ENCODE results near the gene CHST8.

The CHST8 gene

GRCh38 chr19:33748231-33748630, 126.5 kb downstream of the CHST8 start:
- DNase-seq: no peak

- no peak for DNase-seq
Measured at GRCh38 chr19:33749016-33749415, 127.3 kb downstream of the CHST8 start.

GRCh38 chr19:33749619-33750175, 127.9 kb downstream of the CHST8 start:
- no peak for DNase-seq

GRCh38 chr19:33750587-33751435, 129.1 kb downstream of the CHST8 start:
- DNase-seq: no peak

GRCh38 chr19:33751436-33751770, 129.7 kb downstream of the CHST8 start:
- DNase-seq: no peak

- DNase-seq: no peak
Measured at GRCh38 chr19:33752018-33752800, 130.5 kb downstream of the CHST8 start.

- DNase-seq: no peak
Measured at GRCh38 chr19:33752945-33753344, 131.2 kb downstream of the CHST8 start.

- DNase-seq: no peak
Measured at GRCh38 chr19:33754361-33754760, 132.6 kb downstream of the CHST8 start.

GRCh38 chr19:33755099-33756035, 133.6 kb downstream of the CHST8 start:
- DNase-seq: no peak

- no peak for DNase-seq
Measured at GRCh38 chr19:33756177-33756576, 134.4 kb downstream of the CHST8 start.

- DNase-seq: no peak
Measured at GRCh38 chr19:33758541-33759013, 136.8 kb downstream of the CHST8 start.

- no peak for DNase-seq
Measured at GRCh38 chr19:33759356-33759755, 137.6 kb downstream of the CHST8 start.

GRCh38 chr19:33763633-33764371, 142.0 kb downstream of the CHST8 start:
- DNase-seq: no peak

- DNase-seq: no peak
Measured at GRCh38 chr19:33766623-33767022, 144.9 kb downstream of the CHST8 start.

- DNase-seq: no peak
Measured at GRCh38 chr19:33767898-33768413, 146.2 kb downstream of the CHST8 start.

GRCh38 chr19:33769208-33769607, 147.5 kb downstream of the CHST8 start:
- no peak for DNase-seq

GRCh38 chr19:33770107-33770506, 148.4 kb downstream of the CHST8 start:
- DNase-seq: no peak

- peak; percentile 66 for DNase-seq
Measured at GRCh38 chr19:33771384-33772101, 149.8 kb downstream of the CHST8 start.

- DNase-seq: no peak
Measured at GRCh38 chr19:33772102-33772857, 150.5 kb downstream of the CHST8 start.

- no peak for DNase-seq
Measured at GRCh38 chr19:33772858-33773180, 151.1 kb downstream of the CHST8 start.
